Mesenteric fat pad (tissue), 1 donor: ENCODE results near the gene APLF. TPM values are rescaled to one million over a fixed set of nuclear protein-coding genes. Genes with fewer than 3 reads are reported as not detected.
"Not testable (repeated sequence)": the region's sequence is repeated elsewhere in the genome, so short reads cannot be mapped to it uniquely, and the experiment has no call there.

ENCODE experiments used
- DNase-seq: peaks from one replicate; pipeline ENCODE4 v3.0.0-alpha.2; 2020; ENCODE audit warnings: low spot score
- total RNA-seq: library from RNA; stranded (reverse); fragmentation: NEBNext Ultra II Directional; extraction: Animal tissue kit (Norgen Biotek cat#: 25700); gene quantifications from one replicate; pipeline ENCODE4 v1.2.1, GENCODE V29; 2021
- donor health status: DM: yes; HTN: yes; CAD: no.

The APLF gene
- total RNA-seq, 1 donor from 2014 or later: 6.4 TPM

DNA sequence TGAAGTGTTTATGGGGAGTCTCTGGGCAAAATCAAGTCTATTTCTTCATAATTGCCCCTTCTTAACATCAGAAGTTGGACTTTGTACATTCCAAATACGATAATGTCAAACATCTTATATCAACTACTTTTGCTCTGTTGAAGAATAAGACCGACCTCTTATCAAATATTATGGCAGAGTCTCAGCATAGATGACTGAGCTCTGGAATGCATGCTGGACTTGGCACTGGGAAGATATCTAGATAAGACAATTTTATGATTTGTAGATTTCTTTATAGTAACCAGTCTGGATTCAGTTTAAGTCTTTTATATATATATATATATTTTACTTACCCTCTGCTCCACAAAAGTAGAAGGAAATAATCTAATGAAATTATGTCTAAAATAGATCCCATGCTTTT is 8.2 kb downstream of the APLF start:
- DNase-seq: no peak

- no peak for DNase-seq
These were observed 9.1 kb downstream of the APLF start for GRCh38 chr2:68476454-68476853.

GRCh38 chr2:68478688-68479087 is 11.3 kb downstream of the APLF start:
- DNase-seq: no peak

DNA sequence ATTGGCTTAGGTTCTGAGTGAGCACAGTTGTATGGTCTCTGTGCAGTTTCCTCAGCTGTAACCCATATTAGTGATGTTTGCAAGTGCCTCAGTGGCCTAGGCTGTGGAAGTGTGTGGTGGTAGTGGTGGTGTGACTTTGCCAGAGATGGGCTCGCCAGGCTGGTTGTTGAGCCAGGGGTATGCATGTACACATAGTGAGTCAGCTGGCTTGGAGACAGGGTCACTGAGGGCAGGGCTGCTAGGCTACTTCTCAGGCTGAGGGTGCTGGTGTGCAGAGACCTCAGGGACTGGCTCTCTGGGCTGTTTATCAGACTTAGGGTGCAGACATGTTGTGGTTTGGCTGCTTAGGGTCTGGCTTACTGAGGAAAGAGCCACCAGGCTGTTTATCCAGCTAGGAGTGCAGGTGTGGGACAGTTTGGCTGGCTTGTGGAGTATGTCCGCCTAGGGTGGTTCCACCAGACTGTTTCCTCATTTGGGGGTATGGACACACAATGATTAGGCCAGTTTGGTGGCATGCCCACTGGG is 15.0 kb downstream of the APLF start:
- DNase-seq: no peak

- DNase-seq: no peak
These were observed 15.6 kb downstream of the APLF start for GRCh38 chr2:68483011-68483410.

DNA sequence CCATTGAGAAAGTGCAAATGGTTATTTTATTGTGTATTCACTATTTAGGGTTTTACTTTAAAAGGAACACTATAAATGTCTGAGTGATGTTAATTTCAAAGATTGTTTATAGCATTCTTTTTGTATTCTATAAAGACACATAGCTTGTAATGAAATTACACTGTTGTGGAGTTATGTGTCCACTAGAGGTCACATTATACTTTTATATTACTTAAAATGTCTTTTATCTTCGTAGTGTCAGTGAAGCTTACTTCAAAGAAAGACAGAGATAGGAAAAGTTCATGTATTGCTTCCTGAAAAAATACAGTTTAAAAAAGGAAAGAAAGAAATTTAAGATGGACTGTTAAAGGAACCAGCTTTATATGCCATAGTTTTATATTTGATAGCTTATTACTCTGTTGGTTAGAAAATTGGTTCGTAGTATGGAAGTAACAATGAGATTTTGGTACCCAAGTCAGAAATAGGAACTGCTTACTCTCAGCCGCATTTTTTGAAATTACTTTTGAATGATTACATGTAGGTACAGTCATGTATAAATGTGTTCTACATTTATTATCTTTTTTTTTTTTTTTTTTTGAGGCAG is 20.5 kb downstream of the APLF start:
- DNase-seq: no peak

- DNase-seq: not testable (repeated sequence)
These were observed 21.2 kb downstream of the APLF start for GRCh38 chr2:68488605-68489004.

DNA sequence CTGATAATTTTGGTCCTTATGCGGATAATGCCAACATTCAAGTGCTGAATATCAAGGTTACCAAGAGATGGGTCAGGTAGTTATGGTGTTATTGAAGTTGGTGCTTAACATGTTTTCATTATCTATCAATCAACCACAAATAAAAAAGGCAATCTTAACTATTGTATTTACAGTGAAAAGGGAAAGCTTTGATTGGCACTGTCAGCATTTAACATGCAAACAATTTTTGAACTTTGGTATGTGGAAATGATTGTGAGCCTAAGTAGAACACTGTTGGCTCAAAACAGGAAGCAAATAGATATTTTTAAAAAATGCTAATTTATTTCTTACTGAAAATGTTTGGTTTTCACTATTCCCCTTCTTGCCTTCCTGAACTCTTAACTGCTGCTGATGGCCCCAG is 21.9 kb downstream of the APLF start:
- DNase-seq: no peak

- no peak for DNase-seq
These were observed 24.2 kb downstream of the APLF start for GRCh38 chr2:68491582-68491981.

DNA sequence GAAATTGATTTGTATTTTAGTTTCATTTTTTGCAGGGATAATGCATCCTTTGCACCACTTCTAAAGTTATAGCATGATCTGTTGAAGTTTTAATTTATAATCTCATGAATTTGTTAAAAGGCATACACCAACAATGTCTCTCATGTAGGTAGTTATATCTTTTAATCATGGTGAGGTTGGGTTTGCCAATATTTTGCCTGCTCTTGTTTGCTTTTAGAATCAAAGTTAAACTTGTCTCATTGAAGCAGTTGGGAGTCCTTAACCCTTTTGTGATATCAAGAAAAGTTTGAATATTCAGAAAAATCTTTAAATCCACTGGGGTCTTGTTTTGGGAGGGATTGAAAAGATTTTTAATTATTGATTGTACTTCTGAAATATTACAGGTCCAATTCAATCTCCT is 31.7 kb downstream of the APLF start:
- no peak for DNase-seq

DNA sequence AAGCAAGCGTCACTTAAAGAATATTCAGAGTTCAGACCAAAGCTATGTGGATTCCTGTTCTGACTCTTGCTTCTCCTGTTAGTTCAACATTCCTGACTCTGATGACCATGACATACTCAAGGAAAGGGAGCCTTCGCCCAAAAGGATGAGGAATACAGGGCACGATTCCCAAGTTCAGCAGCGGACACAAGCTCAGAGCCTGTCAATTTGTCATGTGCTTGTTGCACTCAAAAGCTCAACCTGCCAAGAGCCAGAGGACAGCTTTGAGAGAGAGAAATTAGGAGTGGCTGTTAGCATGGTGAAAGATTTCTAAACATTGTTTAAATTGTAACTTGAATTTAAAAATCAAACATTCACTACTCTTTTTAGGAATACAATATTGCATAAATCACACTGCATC is 33.3 kb downstream of the APLF start:
- no peak for DNase-seq

DNA sequence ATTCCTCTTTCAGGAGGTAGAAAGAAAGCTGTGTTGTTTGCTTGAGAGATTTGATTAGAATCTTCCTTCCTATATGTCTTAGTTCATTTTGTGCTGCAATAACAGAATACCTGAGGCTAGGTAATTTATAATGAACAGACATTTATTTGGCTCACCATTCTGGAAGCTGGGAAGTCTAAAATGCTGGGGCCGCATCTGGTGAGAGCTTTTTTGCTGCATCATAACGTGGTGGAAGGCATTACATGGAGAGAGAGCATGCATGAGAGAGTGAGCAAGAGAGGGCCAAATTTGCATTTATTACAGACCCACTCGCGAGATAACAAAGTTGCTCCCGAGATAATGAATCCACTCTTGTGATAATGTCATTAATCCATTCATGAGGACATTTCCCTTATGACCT is 34.4 kb downstream of the APLF start:
- no peak for DNase-seq

- no peak for DNase-seq
These were observed 38.3 kb downstream of the APLF start for GRCh38 chr2:68505603-68506159.

DNA sequence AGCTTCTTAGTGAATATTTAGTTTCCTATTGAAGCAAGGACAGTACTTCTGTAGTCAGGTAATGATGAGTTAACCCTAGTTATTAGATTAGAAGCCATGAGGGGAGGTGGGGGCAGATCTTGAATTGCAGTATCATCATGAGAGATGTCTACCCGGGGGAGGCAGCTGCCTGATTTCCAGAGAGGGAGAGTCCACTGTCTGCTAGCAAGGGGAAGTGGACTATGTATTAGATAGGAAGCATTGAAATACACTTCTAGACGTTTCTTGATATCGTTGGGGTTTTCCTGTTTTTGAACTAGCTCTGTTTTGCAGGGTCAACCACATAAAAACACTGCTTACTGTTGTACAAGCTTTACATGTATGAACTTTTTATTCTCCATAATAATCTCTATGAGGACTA is 38.8 kb downstream of the APLF start:
- no peak for DNase-seq

- no peak for DNase-seq
These were observed 44.9 kb downstream of the APLF start for GRCh38 chr2:68512326-68512725.

DNA sequence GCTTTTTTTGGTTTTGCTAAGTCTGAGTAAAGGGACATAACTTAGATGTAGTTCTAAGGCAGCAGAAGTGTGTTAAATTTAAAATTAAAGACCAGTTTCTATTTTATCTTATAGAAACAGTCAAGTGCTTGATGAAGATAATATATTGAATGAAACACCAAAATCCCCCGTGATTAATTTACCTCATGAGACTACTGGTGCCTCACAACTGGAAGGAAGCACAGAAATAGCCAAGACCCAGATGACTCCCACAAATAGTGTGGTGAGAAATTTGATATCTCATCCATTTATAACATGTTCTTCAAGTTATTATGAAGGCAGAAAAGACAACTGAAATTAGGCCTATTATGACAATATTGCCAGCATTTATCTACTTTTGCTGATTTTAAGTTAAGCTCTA is 45.6 kb downstream of the APLF start:
- no peak for DNase-seq

DNA sequence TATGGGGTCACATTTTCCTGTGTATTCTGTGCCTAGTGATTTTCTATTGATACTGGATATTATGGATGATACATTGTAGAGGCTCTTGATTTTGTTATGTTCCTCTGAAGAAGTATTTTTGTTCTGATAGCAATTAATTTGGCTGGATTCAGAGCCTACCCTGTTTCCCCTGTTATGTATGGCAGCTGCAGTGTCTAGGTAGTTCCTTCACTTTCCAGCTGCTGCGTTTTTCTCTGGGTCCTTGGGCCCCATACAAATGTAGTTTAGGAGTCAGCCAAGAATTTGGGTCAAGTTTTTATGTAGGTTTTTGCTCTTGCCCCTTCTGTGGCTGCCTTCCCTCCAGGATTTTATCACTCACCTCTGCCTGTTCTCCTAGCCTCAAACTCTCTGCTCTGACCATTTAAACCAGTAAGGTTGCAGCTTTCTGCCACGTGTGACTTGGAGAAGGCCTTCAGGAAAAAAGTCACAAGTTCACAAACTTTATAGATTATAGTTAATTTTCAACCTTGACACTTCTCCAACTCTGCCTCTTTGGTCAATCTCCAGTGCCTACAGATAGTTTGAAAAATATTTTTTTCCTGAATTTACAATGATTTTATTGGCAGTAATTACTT is 47.0 kb downstream of the APLF start:
- DNase-seq: no peak

- DNase-seq: no peak
These were observed 48.9 kb downstream of the APLF start for GRCh38 chr2:68516051-68516955.

GRCh38 chr2:68519236-68519635 is 51.9 kb downstream of the APLF start:
- no peak for DNase-seq

DNA sequence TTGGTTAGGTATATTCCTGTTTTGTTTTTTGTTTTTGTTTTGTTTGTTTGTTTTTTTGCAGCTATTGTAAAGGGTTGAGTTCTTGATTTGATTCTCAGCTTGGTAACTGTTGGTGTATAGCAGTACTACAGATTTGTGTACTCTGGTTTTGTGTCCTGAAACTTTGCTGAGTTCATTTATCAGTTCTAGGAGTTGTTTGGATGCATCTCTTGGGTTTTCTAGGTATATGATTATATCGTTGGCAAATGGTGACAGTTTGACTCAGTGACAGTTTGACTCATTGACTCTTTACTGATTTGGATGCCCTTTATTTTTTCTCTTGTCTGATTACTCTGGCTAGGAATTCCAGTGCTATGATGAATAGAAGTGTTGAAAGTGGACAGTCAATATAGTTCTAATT is 53.7 kb downstream of the APLF start:
- no peak for DNase-seq

GRCh38 chr2:68526943-68527342 is 59.6 kb downstream of the APLF start:
- DNase-seq: not testable (repeated sequence)
